Spleen (tissue), 11 donors: ENCODE data around the gene CD47. TPM values are rescaled to one million over a fixed set of nuclear protein-coding genes. Genes with fewer than 3 reads are reported as not detected.

Source experiments
- DNase-seq: peaks from one replicate; pipeline ENCODE4 v3.0.0-alpha.2; 2020
- H3K27ac ChIP-seq, 8 donors: fragments of 200-600 bp; sonication (generic) in 7 of 8; 1 replicate in 4 of 8; 2 replicates in 4 of 8; pipeline versions ENCODE4 v1.5.0 to v1.8.0; 2016 to 2021; ENCODE audit warnings: inconsistent platforms in 4 of 8, mild to moderate bottlenecking in 4 of 8, moderate library complexity in 1 of 8
- H3K27me3 ChIP-seq, 7 donors: fragments of 200-600 bp; sonication (generic) in 6 of 7; replicated peaks in 1 of 7; 1 replicate in 4 of 7; 2 replicates in 3 of 7; pipeline versions ENCODE4 v1.5.0 to v1.8.0; 2016 to 2021; ENCODE audit warnings: inconsistent platforms in 3 of 7, mild to moderate bottlenecking in 1 of 7
- H3K36me3 ChIP-seq, 6 donors: fragments of 200-600 bp; sonication (generic) in 5 of 6; 1 replicate in 4 of 6; 2 replicates in 2 of 6; pipeline versions ENCODE4 v1.5.0 to v1.8.0; 2016 to 2021; ENCODE audit warnings: inconsistent platforms in 2 of 6
- H3K4me1 ChIP-seq, 6 donors: fragments of 200-600 bp; sonication (generic) in 5 of 6; 1 replicate in 3 of 6; 2 replicates in 3 of 6; pipeline versions ENCODE4 v1.5.0 to v1.8.0; 2016 to 2021; ENCODE audit warnings: inconsistent platforms in 3 of 6
- H3K4me3 ChIP-seq, 8 donors: fragments of 200-600 bp; sonication (generic) in 7 of 8; 1 replicate in 4 of 8; 2 replicates in 4 of 8; pipeline versions ENCODE4 v1.5.0 to v1.8.0; 2016 to 2021; ENCODE audit warnings: inconsistent platforms in 4 of 8, mild to moderate bottlenecking in 4 of 8, moderate library complexity in 2 of 8
- H3K9me3 ChIP-seq, 8 donors: fragments of 200-600 bp; sonication (generic) in 7 of 8; 1 replicate in 4 of 8; 2 replicates in 4 of 8; pipeline versions ENCODE4 v1.5.0 to v1.8.0; 2016 to 2021; ENCODE audit warnings: inconsistent platforms in 4 of 8
- CTCF ChIP-seq, 11 experiments: fragments of 200-600 bp in 7 of 11; fragments of 450-650 bp in 4 of 11; sonication (generic) in 4 of 11; IDR thresholded peaks in 8 of 11; conservative IDR thresholded peaks in 3 of 11; 1 replicate in 7 of 11; 2 replicates in 4 of 11; pipeline versions ENCODE4 v1.4.0 to v1.8.0; 2016 to 2021; ENCODE audit warnings: antibody characterized with exemption in 11 of 11, inconsistent platforms in 4 of 11, mild to moderate bottlenecking in 1 of 11
- POLR2A ChIP-seq, 3 donors: fragments of 450-650 bp; IDR thresholded peaks; one replicate each; pipeline ENCODE4 v1.5.1; 2017; ENCODE audit warnings: antibody characterized with exemption in 3 of 3, mild to moderate bottlenecking in 1 of 3
- POLR2AphosphoS5 ChIP-seq, 3 donors: sonication (generic); formaldehyde crosslinking; IDR thresholded peaks; one replicate each; pipeline ENCODE4 v1.5.1; 2017; ENCODE audit warnings: antibody characterized with exemption in 3 of 3
- WGBS, 5 donors: extraction: QIAGEN DNeasy Blood & Tissue Kit in 3 of 5; methylation state at CpG; one replicate each; pipeline versions ENCODE4 v1.1.5 to v1.1.7; 2013 to 2018; 5-methylcytosine and 5-hydroxymethylcytosine counted together
- intact Hi-C: fragments of 100-400 bp; cut with DNase I; formaldehyde crosslinking; loops from one replicate; pipeline ENCODE4 v1.15.0; 2023; ENCODE audit warnings: low total_unique reads
- polyA plus RNA-seq, 3 donors: library from polyadenylated mRNA; stranded (reverse); fragments of 200-250 nt; gene quantifications; one replicate each; pipeline ENCODE4 v1.2.1, GENCODE V29; 2013
- total RNA-seq, 7 donors: library from RNA; depleted of rRNA in 3 of 7; stranded (reverse); fragments of >200 nt in 3 of 7; fragmentation: NEBNext Ultra II Directional in 4 of 7; extraction: Animal tissue kit (Norgen Biotek cat#: 25700) in 4 of 7; gene quantifications; one replicate each; pipeline versions ENCODE4 v1.1.0 to v1.2.1, GENCODE V29; 2016 to 2021
- donor health status: healthy with polysubstance abuse.
- donor health status: DM: no; HTN: no; CAD: no; lungs with moderate emphysema.
- donor health status: DM: no; HTN: no; CAD: no.
- donor health status: Bipolar disorder and iron deficiency.
- donor health status: healthy.
- donor health status: DM: no; HTN: no; CAD: no.
- donor health status: DM: yes; HTN: yes; CAD: no.

Gene CD47
- total and polyA plus RNA-seq, 10 donors = 48.2 to 156 (median 125) TPM

DNA sequence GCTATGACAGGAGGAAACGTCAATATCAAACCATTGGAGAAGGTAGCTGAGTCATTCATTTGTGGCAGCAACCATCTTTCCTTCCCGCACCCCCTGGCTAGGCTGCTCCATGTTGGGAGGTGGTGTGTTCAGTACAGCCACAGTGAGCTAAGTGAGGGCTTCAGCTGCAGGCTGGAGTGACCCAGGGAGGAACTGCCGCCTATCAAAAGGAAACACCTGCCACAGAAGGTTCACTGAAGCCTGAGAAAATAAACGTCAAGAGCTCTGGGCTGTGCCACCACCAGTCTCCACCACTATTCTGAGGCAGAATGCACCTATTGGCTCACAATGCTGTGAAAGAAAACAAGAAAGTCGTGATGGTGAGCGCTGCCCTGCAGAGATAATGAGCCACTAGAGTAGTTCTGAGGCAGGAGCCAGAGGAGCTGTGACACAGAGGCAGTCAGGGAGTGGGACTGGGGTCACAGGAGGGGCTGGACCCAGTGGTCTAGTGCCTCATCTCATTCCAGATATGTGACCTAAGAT is 34.8 kb upstream of the CD47 start:
- 8 to 24% (median 16%) methylated on average over 6 of the region's 6 CpGs for WGBS, 5 donors
- intact Hi-C loops = no loop called here
- Histone ChIP-seq H3K27ac (peak overlapping the region; percentile 55 to 96 (median 90)), H3K9me3 (no peaks in the 10 kb centered on the region), H3K36me3 (no peaks in the 10 kb centered on the region), H3K4me1 (peaks cover 19 to 100% (median 69%) of the 10 kb centered on the region in 6 donors), H3K27me3 (no peaks in the 10 kb centered on the region), H3K4me3 (peak overlapping the region in 6 of 8 donors; percentile 8 to 67 (median 29))
- TF ChIP-seq CTCF (IDR thresholded peaks at IDR 0.05 in 8 of 11, conservative IDR thresholded peaks at IDR 0.05 in 3 of 11) = peak in 7 of 11 experiments; percentile 5 to 44 (median 30)
- TF ChIP-seq POLR2AphosphoS5 (IDR thresholded peaks at IDR 0.05) = peak; percentile 22 to 99 (median 93)
- peak in 2 of 3 donors; percentile 77 to 85 for TF ChIP-seq POLR2A (IDR thresholded peaks at IDR 0.05)
- peak; percentile 89 for DNase-seq

DNA sequence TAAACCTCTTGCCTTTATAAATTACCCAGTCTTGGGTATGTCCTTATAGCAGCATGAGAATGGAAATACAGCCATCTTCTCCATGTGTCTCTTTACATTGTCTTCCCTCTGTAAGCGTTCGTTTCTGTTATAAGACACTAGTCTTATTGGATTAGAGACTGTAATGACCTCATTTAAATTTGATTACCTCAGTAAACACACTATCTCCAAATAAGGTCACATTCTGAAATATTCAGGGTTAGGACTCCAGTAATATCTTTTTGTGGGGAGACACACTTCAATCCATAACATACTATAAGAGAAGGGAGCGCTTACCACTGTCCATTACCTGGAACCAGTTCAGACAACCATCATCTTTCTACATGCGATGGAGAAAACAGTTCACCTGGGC is 34.3 kb upstream of the CD47 start:
- Histone ChIP-seq H3K27ac (peak overlapping the region; percentile 55 to 96 (median 90)), H3K9me3 (no peaks in the 10 kb centered on the region), H3K27me3 (no peaks in the 10 kb centered on the region), H3K4me1 (peaks cover 18 to 100% (median 68%) of the 10 kb centered on the region in 6 donors), H3K36me3 (no peaks in the 10 kb centered on the region), H3K4me3 (peak overlapping the region in 7 of 8 donors; percentile 9 to 67 (median 27))
- no peak for TF ChIP-seq CTCF (IDR thresholded peaks at IDR 0.05 in 8 of 11, conservative IDR thresholded peaks at IDR 0.05 in 3 of 11)
- TF ChIP-seq POLR2A (IDR thresholded peaks at IDR 0.05) = no peak
- no peak for TF ChIP-seq POLR2AphosphoS5 (IDR thresholded peaks at IDR 0.05)
- WGBS, 5 donors = 41 to 54% (median 43%) methylated on average over 4 of the region's 4 CpGs
- no peak for DNase-seq
- intact Hi-C loops = no loop called here

DNA sequence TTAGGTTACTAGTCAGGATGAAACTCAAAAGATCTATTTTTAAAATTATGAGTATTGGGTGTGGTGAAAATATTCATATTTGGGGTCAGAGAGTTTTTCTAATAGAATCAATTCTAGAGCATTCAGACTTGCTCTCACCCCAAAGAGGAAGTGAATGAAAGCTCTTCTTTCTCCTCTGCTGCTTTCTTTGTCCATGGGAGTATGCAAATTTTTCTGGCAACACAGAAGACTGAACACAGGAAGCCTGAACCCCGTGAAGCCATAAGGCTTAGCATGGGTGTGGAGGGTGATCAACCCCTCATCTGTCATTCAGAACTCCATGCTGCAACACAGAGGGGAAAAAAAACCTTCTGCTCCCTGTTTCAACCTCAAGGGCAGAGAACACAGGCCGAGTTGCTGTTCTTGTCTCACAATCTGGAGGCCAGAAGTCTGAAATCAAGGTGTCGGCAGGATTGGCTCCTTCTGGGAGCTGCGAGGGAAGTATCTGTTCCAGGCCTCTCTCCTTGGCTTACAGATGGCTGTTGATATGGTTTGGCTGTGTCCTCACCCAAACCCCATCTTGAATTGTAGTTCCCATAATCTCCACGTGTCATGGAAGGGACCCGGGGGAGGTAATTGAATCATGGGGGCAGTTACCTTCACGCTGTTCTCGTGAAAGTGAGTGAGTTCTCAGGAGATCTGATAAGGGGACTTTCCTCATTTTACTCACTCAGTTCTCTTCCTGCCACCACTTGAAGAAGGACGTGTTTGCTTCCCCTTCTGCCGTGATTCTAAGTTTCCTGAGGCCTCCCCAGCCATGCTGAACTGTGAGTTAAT is 33.7 kb upstream of the CD47 start:
- TF ChIP-seq POLR2A (IDR thresholded peaks at IDR 0.05) (peak in 2 of 3 donors; percentile 73 to 81), CTCF (IDR thresholded peaks at IDR 0.05 in 8 of 11, conservative IDR thresholded peaks at IDR 0.05 in 3 of 11) (peak in 1 of 11 experiments; percentile 23), POLR2AphosphoS5 (IDR thresholded peaks at IDR 0.05) (peak in 2 of 3 donors; percentile 57 to 90)
- Histone ChIP-seq H3K27ac (peak overlapping the region; percentile 55 to 96 (median 90)), H3K36me3 (no peaks in the 10 kb centered on the region), H3K9me3 (no peaks in the 10 kb centered on the region), H3K27me3 (no peaks in the 10 kb centered on the region), H3K4me3 (peak overlapping the region in 7 of 8 donors; percentile 9 to 67 (median 27)), H3K4me1 (peaks cover 18 to 100% (median 67%) of the 10 kb centered on the region in 6 donors)
- 11 to 31% (median 15%) methylated on average over 10 of the region's 10 CpGs for WGBS, 5 donors
- no peak for DNase-seq
- intact Hi-C loops = no loop called here

- Histone ChIP-seq H3K4me1 (peaks cover 14 to 91% (median 60%) of the 10 kb centered on the region in 6 donors), H3K36me3 (no peaks in the 10 kb centered on the region), H3K4me3 (no peak overlapping the region), H3K27ac (peak overlapping the region in 4 of 8 donors; percentile 90 to 96 (median 91)), H3K27me3 (no peaks in the 10 kb centered on the region), H3K9me3 (no peaks in the 10 kb centered on the region)
- intact Hi-C loops = no loop called here
- DNase-seq = no peak
- WGBS, 5 donors = 45 to 94% (median 92%) methylated on average over 3 of the region's 3 CpGs
- TF ChIP-seq POLR2AphosphoS5 (IDR thresholded peaks at IDR 0.05) = no peak
- no peak for TF ChIP-seq CTCF (IDR thresholded peaks at IDR 0.05 in 8 of 11, conservative IDR thresholded peaks at IDR 0.05 in 3 of 11)
- TF ChIP-seq POLR2A (IDR thresholded peaks at IDR 0.05) = no peak
Measured at GRCh38 chr3:108123326-108123725, 32.5 kb upstream of the CD47 start.
